ENCODE measurements around the gene GSTM2. TPM values are rescaled to one million over a fixed set of nuclear protein-coding genes. Genes with fewer than 3 reads are reported as not detected.

The GSTM2 gene
- total RNA-seq, 1 experiment from 2014 or later, result 14.9 TPM

DNA sequence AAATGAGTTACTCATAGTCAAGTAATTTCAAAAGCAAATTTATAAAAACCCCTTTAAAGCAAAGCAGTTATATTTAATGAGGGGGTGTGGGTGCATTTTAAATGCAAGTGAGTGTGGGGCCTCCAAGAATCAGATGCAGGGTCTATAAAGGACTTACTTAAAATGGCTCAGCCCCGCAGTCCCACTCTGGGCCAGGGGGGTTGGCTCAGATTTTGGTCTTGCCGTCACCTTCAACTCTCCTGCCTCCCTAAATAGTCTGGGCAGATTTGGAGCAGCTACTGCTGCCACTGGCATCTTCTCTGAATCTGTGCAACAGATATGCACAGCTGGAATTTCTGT is 32.0 kb upstream of the GSTM2 start:
- H2AFZ ChIP-seq (ENCODE audit: low read length), result no peak overlapping the region
- H3K4me1 Mint-ChIP-seq, result peaks cover 22 to 36% of the 10 kb centered on the region in 2 experiments
- H3K4me3 Mint-ChIP-seq, result peak overlapping the region in 1 of 2 experiments; percentile 42; a peak in 2 of 5 replicates
- no peak for DNase-seq
- no peak overlapping the region for H3K4me2 ChIP-seq (ENCODE audit: insufficient read depth, insufficient read length, low read length)
- TF ChIP-seq, protein P1, sequence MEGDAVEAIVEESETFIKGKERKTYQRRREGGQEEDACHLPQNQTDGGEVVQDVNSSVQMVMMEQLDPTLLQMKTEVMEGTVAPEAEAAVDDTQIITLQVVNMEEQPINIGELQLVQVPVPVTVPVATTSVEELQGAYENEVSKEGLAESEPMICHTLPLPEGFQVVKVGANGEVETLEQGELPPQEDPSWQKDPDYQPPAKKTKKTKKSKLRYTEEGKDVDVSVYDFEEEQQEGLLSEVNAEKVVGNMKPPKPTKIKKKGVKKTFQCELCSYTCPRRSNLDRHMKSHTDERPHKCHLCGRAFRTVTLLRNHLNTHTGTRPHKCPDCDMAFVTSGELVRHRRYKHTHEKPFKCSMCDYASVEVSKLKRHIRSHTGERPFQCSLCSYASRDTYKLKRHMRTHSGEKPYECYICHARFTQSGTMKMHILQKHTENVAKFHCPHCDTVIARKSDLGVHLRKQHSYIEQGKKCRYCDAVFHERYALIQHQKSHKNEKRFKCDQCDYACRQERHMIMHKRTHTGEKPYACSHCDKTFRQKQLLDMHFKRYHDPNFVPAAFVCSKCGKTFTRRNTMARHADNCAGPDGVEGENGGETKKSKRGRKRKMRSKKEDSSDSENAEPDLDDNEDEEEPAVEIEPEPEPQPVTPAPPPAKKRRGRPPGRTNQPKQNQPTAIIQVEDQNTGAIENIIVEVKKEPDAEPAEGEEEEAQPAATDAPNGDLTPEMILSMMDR (conservative IDR thresholded peaks at IDR 0.05), result no peak
- H3K23ac ChIP-seq (ENCODE audit: insufficient read length, low read depth, low read length), result no peak overlapping the region
- H3K9ac ChIP-seq (ENCODE audit: extremely low read depth, insufficient read length, low read length), result no peak overlapping the region
- WGBS (ENCODE audit: extremely low coverage, insufficient read length, low lambda C conversion rate), result no CpG with 5 or more reads among the region's 2 CpGs
- H3K27ac ChIP-seq (ENCODE audit: insufficient read length, low read depth, low read length), result no peak overlapping the region
- H3K79me2 ChIP-seq (ENCODE audit: insufficient read depth, low read length), result no peaks in the 10 kb centered on the region
- H3K27me3 Mint-ChIP-seq (ENCODE audit: low read depth), result peaks cover 1% of the 10 kb centered on the region; the same call in 1 of the 2 replicates
- peak overlapping the region in 2 of 3 experiments; percentile 7 to 39; a peak in 1 of 7 replicates for H3K27ac Mint-ChIP-seq
- no peak overlapping the region for H2BK5ac ChIP-seq (ENCODE audit: insufficient read length, low read length)
- H3K56ac ChIP-seq (ENCODE audit: insufficient read length, low read depth, low read length), result no peak overlapping the region
- peaks cover 5 to 9% (median 8%) of the 10 kb centered on the region in 3 experiments; a peak in 6 of 7 replicates for H3K36me3 Mint-ChIP-seq (ENCODE audit: insufficient read depth in 1 of 3, low read depth in 3 of 3)
- H2BK20ac ChIP-seq (ENCODE audit: low read depth, low read length, poor library complexity, severe bottlenecking), result no peak overlapping the region
- H3K9me3 ChIP-seq (ENCODE audit: control insufficient read depth, low read depth, low read length), result no peaks in the 10 kb centered on the region
- no peak overlapping the region for H3K4ac ChIP-seq (ENCODE audit: low read depth, low read length)
- no peak overlapping the region for H2BK12ac ChIP-seq (ENCODE audit: insufficient read length, low read depth, low read length)
- H2BK120ac ChIP-seq (ENCODE audit: low read depth, low read length, poor library complexity, severe bottlenecking), result no peak overlapping the region
- no peak overlapping the region for H2BK15ac ChIP-seq (ENCODE audit: low read depth, low read length)
- no peak overlapping the region for H4K8ac ChIP-seq (replicated peaks; ENCODE audit: insufficient read length, low read depth, low read length)
- H3K27me3 ChIP-seq (ENCODE audit: insufficient read depth, low read length), result no peaks in the 10 kb centered on the region
- peaks cover 7% of the 10 kb centered on the region; the same call in 1 of the 2 replicates for H3K4me1 ChIP-seq (ENCODE audit: insufficient read depth, low read length)
- H3K18ac ChIP-seq (ENCODE audit: insufficient read length, low read depth, low read length), result no peak overlapping the region
- no peak overlapping the region for H3K14ac ChIP-seq (ENCODE audit: insufficient read depth, low read length)
- no peaks in the 10 kb centered on the region for H3K9me3 Mint-ChIP-seq
- H2AK5ac ChIP-seq (ENCODE audit: insufficient read length, low read length), result no peak overlapping the region
- H3K23me2 ChIP-seq (ENCODE audit: insufficient read length, low read depth, low read length, poor library complexity, severe bottlenecking), result no peaks in the 10 kb centered on the region
- no peaks in the 10 kb centered on the region for H3K79me1 ChIP-seq (ENCODE audit: insufficient read depth, low read depth, low read length, poor library complexity, severe bottlenecking)
- no peak overlapping the region for H4K5ac ChIP-seq (ENCODE audit: insufficient read length, low read depth, low read length)
- H4K91ac ChIP-seq (ENCODE audit: insufficient read length, low read depth, low read length), result no peak overlapping the region
- H4K20me1 ChIP-seq (ENCODE audit: control insufficient read depth, insufficient read depth, insufficient read length), result no peaks in the 10 kb centered on the region
- H3T11ph ChIP-seq (ENCODE audit: low read length), result no peak overlapping the region
